Glutamatergic neuron (in vitro differentiated cells): ENCODE results near the gene SLC26A1. TPM values are rescaled to one million over a fixed set of nuclear protein-coding genes. Genes with fewer than 3 reads are reported as not detected.

ENCODE experiments used
- DNase-seq: peaks from one replicate; pipeline ENCODE4 v3.0.0; 2022
- H3K27ac Mint-ChIP-seq: one replicate; pipeline ENCODE4 v1.8.0; 2020; ENCODE audit warnings: mild to moderate bottlenecking, mixed read lengths, inconsistent platforms; ENCODE audit not compliant: unreplicated experiment
- H3K27me3 Mint-ChIP-seq: one replicate; pipeline ENCODE4 v1.8.0; 2020; ENCODE audit warnings: mild to moderate bottlenecking, moderate library complexity, mixed read lengths, inconsistent platforms; ENCODE audit not compliant: unreplicated experiment
- H3K36me3 Mint-ChIP-seq: one replicate; pipeline ENCODE4 v1.8.0; 2020; ENCODE audit warnings: mild to moderate bottlenecking, mixed read lengths, inconsistent platforms; ENCODE audit not compliant: unreplicated experiment
- H3K4me1 Mint-ChIP-seq: one replicate; pipeline ENCODE4 v1.8.0; 2020; ENCODE audit warnings: mild to moderate bottlenecking, low read depth, mixed read lengths, inconsistent platforms; ENCODE audit not compliant: unreplicated experiment
- H3K4me3 Mint-ChIP-seq: one replicate; pipeline ENCODE4 v1.8.0; 2020; ENCODE audit warnings: mild to moderate bottlenecking, mixed read lengths, inconsistent platforms; ENCODE audit not compliant: unreplicated experiment
- H3K9me3 Mint-ChIP-seq: one replicate; pipeline ENCODE4 v1.8.0; 2020; ENCODE audit warnings: mild to moderate bottlenecking, moderate library complexity, mixed read lengths, inconsistent platforms; ENCODE audit not compliant: unreplicated experiment
- total RNA-seq: library from RNA; stranded (reverse); fragmentation: NEBNext Ultra II Directional; extraction: Animal tissue kit (Norgen Biotek cat#: 25700); gene quantifications from one replicate; pipeline ENCODE4 v1.2.1, GENCODE V29; 2021; ENCODE audit not compliant: unreplicated experiment
- TF ChIP-seq, protein P1 (sequence below): fragments of 200-600 bp; sonication (generic); IDR thresholded peaks from one replicate; pipeline ENCODE4 v1.5.0; 2021; ENCODE audit not compliant: partially characterized antibody, unreplicated experiment

Gene SLC26A1
- total RNA-seq, 1 donor from 2014 or later, result 0.54 TPM

DNA sequence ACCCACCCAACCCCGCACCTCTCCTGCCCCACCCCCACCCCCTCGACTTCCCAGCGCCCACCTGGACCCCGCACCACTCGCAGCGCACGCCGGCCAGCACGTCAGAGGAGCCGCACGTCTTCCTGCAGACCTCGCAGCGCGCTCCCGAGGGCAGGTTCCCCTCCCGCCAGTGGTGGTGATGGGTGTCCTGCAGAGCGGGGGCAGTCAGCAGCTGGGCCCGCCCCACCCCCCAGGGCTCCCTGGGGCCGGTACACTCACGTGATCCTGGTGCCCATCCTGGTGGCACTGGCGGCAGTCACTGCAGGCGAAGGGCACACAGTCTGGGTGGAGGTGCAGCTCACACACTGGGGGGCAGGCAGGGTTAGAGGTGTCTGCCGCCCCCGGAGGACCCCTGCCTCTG lies 25.0 kb downstream of the SLC26A1 start:
- TF ChIP-seq, protein P1, sequence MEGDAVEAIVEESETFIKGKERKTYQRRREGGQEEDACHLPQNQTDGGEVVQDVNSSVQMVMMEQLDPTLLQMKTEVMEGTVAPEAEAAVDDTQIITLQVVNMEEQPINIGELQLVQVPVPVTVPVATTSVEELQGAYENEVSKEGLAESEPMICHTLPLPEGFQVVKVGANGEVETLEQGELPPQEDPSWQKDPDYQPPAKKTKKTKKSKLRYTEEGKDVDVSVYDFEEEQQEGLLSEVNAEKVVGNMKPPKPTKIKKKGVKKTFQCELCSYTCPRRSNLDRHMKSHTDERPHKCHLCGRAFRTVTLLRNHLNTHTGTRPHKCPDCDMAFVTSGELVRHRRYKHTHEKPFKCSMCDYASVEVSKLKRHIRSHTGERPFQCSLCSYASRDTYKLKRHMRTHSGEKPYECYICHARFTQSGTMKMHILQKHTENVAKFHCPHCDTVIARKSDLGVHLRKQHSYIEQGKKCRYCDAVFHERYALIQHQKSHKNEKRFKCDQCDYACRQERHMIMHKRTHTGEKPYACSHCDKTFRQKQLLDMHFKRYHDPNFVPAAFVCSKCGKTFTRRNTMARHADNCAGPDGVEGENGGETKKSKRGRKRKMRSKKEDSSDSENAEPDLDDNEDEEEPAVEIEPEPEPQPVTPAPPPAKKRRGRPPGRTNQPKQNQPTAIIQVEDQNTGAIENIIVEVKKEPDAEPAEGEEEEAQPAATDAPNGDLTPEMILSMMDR, result no peak
- H3K4me3 Mint-ChIP-seq, result no peak overlapping the region
- no peaks in the 10 kb centered on the region for H3K9me3 Mint-ChIP-seq
- H3K4me1 Mint-ChIP-seq, result peaks cover 8% of the 10 kb centered on the region
- no peaks in the 10 kb centered on the region for H3K36me3 Mint-ChIP-seq
- peaks cover 6% of the 10 kb centered on the region for H3K27me3 Mint-ChIP-seq
- H3K27ac Mint-ChIP-seq, result no peak overlapping the region
- no peak for DNase-seq

DNA sequence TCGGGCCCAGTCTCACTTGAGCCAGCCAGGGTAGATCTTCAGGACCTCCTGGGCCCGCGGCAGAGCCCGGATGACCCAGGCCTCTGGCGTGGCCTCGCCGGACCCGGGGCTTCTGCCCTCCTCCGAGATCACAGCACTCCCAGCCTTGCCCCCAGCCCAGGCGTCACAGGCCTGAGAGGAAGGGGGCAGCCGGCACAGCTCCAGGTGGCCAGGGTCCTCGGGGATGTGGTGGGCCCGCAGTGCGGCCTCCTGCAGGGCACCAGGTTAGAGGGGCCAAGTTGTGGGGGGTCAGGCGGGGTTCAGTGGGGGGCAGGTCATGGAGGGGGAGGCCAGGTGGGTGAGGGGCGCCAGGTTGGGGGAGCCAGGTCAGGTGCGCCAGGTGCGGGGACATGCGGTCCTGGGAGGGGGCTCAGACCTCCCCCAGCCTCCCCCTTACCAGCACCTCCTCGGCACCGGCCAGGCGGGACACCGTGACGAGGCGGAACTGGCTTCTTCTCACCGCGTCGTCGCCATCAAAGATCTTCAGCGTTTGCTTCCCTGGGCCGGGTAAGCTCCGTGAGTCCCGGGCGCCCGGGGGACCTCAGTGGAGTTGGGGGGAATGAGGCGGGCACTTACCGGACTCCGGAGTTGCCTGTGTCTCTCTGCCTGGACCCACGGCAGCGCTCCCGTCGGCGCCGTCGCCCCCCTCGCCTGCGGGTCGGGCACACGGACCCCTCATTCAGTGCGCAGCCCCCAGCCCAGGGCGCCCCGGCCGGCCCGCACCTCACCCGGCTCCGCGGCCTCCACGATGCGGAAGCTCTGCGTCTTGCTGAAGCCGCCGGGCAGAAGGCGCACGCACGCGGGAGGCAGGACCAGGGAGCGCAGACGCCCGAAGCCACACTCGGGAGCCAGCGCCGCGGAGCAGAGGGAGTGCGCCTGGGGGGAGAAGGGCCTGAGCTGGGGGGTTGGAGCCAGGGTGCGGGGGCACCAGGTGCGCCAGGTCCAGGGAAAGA lies 25.8 kb downstream of the SLC26A1 start:
- Mint-ChIP-seq H3K27ac (no peak overlapping the region), H3K4me1 (peaks cover 8% of the 10 kb centered on the region), H3K36me3 (no peaks in the 10 kb centered on the region), H3K4me3 (no peak overlapping the region), H3K27me3 (peaks cover 6% of the 10 kb centered on the region), H3K9me3 (no peaks in the 10 kb centered on the region)
- TF ChIP-seq, protein P1, result no peak
- peak; percentile 62 for DNase-seq

DNA sequence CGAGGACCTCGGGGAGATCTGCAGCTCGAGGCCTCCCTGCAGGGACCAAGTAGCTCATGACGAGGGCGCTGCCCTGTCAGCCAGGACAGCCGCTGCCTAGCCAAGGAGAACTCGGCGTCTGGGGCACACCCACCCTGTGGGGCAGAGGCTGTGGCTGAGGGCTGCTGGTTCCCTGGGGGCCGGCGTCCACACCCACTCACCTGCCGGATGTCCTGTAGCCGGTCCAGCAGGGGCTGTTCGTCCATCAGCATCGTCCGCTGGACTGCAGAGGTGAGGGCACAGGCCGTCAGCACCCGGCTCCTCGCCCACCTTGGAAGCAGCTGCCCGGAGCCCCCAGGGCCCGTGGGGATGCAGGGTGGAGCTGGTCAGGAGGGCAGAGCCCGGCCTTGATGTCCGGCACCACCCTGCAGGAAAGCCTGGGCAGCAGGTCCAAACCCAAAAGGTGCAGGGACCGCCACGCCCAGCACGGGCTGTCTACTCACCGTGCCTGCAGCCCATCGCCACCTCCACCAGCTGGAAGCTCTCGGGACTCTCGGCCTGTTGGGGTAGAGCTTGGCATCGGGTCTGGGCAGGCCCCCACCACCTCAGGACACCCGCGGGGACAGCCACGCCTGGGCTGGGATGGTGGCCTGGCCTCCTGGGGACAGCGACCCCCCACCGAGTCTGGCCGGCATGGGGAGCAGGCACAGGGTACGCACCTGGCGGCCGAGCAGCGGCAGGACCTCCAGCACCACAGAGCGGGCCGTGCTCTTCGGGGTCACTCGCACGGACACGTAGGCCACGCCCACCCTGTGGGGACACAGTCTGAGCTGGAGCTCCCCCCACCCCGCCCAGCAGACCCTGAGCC lies 26.7 kb downstream of the SLC26A1 start:
- H3K4me1 Mint-ChIP-seq, result peaks cover 8% of the 10 kb centered on the region
- peaks cover 8% of the 10 kb centered on the region for H3K27me3 Mint-ChIP-seq
- peaks cover 3% of the 10 kb centered on the region for H3K9me3 Mint-ChIP-seq
- TF ChIP-seq, protein P1, result no peak
- no peak overlapping the region for H3K27ac Mint-ChIP-seq
- no peak overlapping the region for H3K4me3 Mint-ChIP-seq
- DNase-seq, result no peak
- no peaks in the 10 kb centered on the region for H3K36me3 Mint-ChIP-seq

DNA sequence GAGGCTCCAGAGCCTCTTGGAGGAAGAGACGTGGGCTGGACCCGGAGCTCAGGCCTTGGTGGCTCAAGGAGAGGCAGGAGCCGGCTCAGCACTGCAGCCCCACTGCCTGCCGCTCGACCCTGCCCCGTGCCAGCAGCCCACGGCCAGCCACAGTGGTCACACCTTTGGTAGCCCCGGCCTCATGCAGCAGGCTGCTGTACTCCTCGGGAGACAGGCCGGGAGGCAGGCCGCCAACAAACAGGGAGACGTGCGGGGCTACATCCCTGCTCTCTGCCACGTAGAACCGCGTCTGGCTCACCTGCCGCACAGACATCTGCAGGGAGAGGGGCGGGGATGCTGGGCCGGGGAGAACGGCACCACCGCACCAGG lies 27.5 kb downstream of the SLC26A1 start:
- Mint-ChIP-seq H3K36me3 (no peaks in the 10 kb centered on the region), H3K4me3 (no peak overlapping the region), H3K27me3 (peaks cover 7% of the 10 kb centered on the region), H3K27ac (no peak overlapping the region), H3K9me3 (peaks cover 3% of the 10 kb centered on the region), H3K4me1 (peaks cover 7% of the 10 kb centered on the region)
- peak; percentile 10 for DNase-seq
- TF ChIP-seq, protein P1, result no peak
